K562 (cell line): ENCODE results near the gene ANXA3. TPM values are rescaled to one million over a fixed set of nuclear protein-coding genes. Genes with fewer than 3 reads are reported as not detected.

ENCODE experiments used
- BCLAF1 ChIP-seq, 2 experiments: fragments of 450-650 bp in 1 of 2; IDR thresholded peaks; 2 replicates each; pipeline ENCODE4 v1.6.1; 2011 to 2017; ENCODE audit warnings: low read depth in 2 of 2, antibody characterized with exemption in 1 of 2, borderline replicate concordance in 1 of 2, low read length in 1 of 2, mild to moderate bottlenecking in 1 of 2, mixed read lengths in 1 of 2; ENCODE audit not compliant: control insufficient read depth in 1 of 2
- CEBPB ChIP-seq: fragments of 450-650 bp; IDR thresholded peaks from 2 replicates; pipeline ENCODE4 v1.6.1; 2016; ENCODE audit warnings: missing genetic modification characterization, missing compliant biosample characterization
- GABPB2 ChIP-seq: fragments of 250-450 bp; sonication (Bioruptor Pico); conservative IDR thresholded peaks from 2 replicates; pipeline ENCODE4 v1.5.1; 2021; ENCODE audit warnings: mild to moderate bottlenecking
- HDAC2 ChIP-seq: fragments of 450-650 bp; IDR thresholded peaks from 2 replicates; pipeline ENCODE4 v1.6.1; 2016; ENCODE audit warnings: mild to moderate bottlenecking
- KDM4B ChIP-seq, 2 experiments: fragments of 450-650 bp in 1 of 2; sonication (generic) in 1 of 2; IDR thresholded peaks; 2 replicates each; pipeline ENCODE4 v1.6.1; 2016 to 2017; ENCODE audit warnings: borderline replicate concordance in 2 of 2, antibody characterized with exemption in 1 of 2, low read depth in 1 of 2, mild to moderate bottlenecking in 1 of 2
- MYBL2 ChIP-seq, 2 experiments: fragments of 450-650 bp in 1 of 2; sonication (generic) in 1 of 2; formaldehyde crosslinking in 1 of 2; IDR thresholded peaks; 2 replicates each; pipeline versions ENCODE4 v1.6.1 to v1.8.1; 2017 to 2022; ENCODE audit warnings: borderline replicate concordance in 1 of 2, inconsistent platforms in 1 of 2, low read depth in 1 of 2, mild to moderate bottlenecking in 1 of 2, missing genetic modification reagents in 1 of 2, moderate library complexity in 1 of 2
- NCOA6 ChIP-seq: fragments of 450-650 bp; IDR thresholded peaks from 2 replicates; pipeline ENCODE4 v1.6.1; 2017; ENCODE audit warnings: mild to moderate bottlenecking
- NR3C1 ChIP-seq: sonication (generic); formaldehyde crosslinking; IDR thresholded peaks from 2 replicates; pipeline ENCODE4 v1.8.1; 2022; ENCODE audit warnings: missing genetic modification reagents
- PREB ChIP-seq: sonication (generic); formaldehyde crosslinking; IDR thresholded peaks from 2 replicates; pipeline ENCODE4 v1.8.1; 2023; ENCODE audit warnings: mild to moderate bottlenecking, missing genetic modification reagents
- PYGO2 ChIP-seq: fragments of 450-650 bp; IDR thresholded peaks from 2 replicates; pipeline ENCODE4 v1.6.1; 2016; ENCODE audit warnings: mild to moderate bottlenecking, missing genetic modification characterization, moderate library complexity, missing compliant biosample characterization
- RBM34 ChIP-seq: fragments of 200-400 bp; formaldehyde crosslinking; IDR thresholded peaks from 2 replicates; pipeline ENCODE4 v1.6.1; 2018; ENCODE audit warnings: low read length, borderline replicate concordance; ENCODE audit not compliant: insufficient read depth
- RHOXF2B ChIP-seq: fragments of 250-450 bp; sonication (Bioruptor Pico); conservative IDR thresholded peaks from 2 replicates; pipeline ENCODE4 v1.5.1; 2021
- STAG1 ChIP-seq: sonication (generic); formaldehyde crosslinking; IDR thresholded peaks from 2 replicates; pipeline ENCODE4 v1.5.0; 2020; ENCODE audit warnings: missing genetic modification reagents, borderline replicate concordance
- TCF7L2 ChIP-seq: fragments of 150-350 bp; IDR thresholded peaks from 2 replicates; pipeline ENCODE4 v1.6.1; 2016; ENCODE audit warnings: low read depth, mild to moderate bottlenecking, low read length, moderate library complexity
- THRAP3 ChIP-seq: fragments of 450-650 bp; IDR thresholded peaks from 2 replicates; pipeline ENCODE4 v1.6.1; 2016; ENCODE audit warnings: mild to moderate bottlenecking, inconsistent platforms, borderline replicate concordance
- ZFPM2 ChIP-seq: fragments of 250-450 bp; sonication (Bioruptor Pico); IDR thresholded peaks from 2 replicates; pipeline ENCODE4 v1.5.1; 2022; ENCODE audit warnings: mild to moderate bottlenecking
- polyA plus RNA-seq, 8 experiments: library from polyadenylated mRNA; depleted of rRNA in 4 of 8; stranded (reverse) in 5 of 8; unstranded in 3 of 8; fragments of >200 nt; fragmentation: Nextera tagmentation in 2 of 8; fragmentation: Illumina TruSeq in 1 of 8; extraction: Ambion mirVana in 2 of 8; extraction: Trizol in 1 of 8; gene quantifications; 2 replicates each; pipeline versions ENCODE4 v1.2.1 to v1.2.3, GENCODE V29; 2011 to 2014; ENCODE audit warnings: inconsistent platforms in 1 of 8, missing spikeins in 1 of 8
- total RNA-seq, 7 experiments: library from RNA; depleted of rRNA in 6 of 7; stranded (reverse); fragments of >200 nt in 6 of 7; fragmentation: Illumina TruSeq in 2 of 7; extraction: Trizol in 2 of 7; gene quantifications; 2 replicates each; pipeline versions ENCODE4 v1.2.1 to v1.2.3, GENCODE V29; 2011 to 2021; ENCODE audit warnings: low replicate concordance in 1 of 7
- TF ChIP-seq, protein P1 (sequence below): fragments of 250-450 bp; sonication (Bioruptor Pico); IDR thresholded peaks from 2 replicates; pipeline ENCODE4 v1.8.0; 2021; ENCODE audit warnings: borderline replicate concordance, mild to moderate bottlenecking, moderate library complexity; ENCODE audit not compliant: poor library complexity, severe bottlenecking
- TF ChIP-seq, protein P2 (sequence below): fragments of 450-650 bp; formaldehyde crosslinking; IDR thresholded peaks from 2 replicates; pipeline ENCODE4 v1.4.0; 2022; ENCODE audit warnings: missing genetic modification characterization
- TF ChIP-seq, protein P3 (sequence below), 2 experiments: IDR thresholded peaks in 1 of 2; conservative IDR thresholded peaks in 1 of 2; 2 replicates each; pipeline ENCODE4 v1.6.1; 2016; ENCODE audit warnings: low read depth in 2 of 2, mild to moderate bottlenecking in 1 of 2, missing compliant biosample characterization in 1 of 2, missing genetic modification characterization in 1 of 2, moderate library complexity in 1 of 2

Gene ANXA3
- total and polyA plus RNA-seq, 9 of the 15 experiments (the other 6 are each of a cell fraction or from before 2014, with no cell fraction given), result 6.3 to 15.5 (median 9.8) TPM

DNA sequence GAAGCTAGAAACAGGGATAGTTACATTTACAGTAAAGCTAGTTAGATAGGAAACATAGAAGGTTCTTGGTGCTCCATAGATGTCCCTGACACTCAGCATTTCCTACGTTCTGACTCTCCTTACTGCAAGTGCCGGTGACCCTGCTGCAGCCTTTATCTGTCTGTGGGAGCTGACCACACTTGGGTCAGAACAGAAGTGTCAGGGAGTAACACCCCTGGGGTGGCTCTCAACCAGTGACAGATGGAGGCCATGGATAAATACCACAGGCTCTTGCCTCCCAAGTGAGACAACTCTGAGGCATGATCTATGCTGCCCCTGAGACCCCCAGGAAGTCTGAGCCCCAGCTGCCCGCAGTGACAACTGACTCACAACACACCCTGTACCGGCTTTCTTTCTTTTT, 69.8 kb downstream of the ANXA3 start (continued):
- TF ChIP-seq CEBPB (tag) (no peak), STAG1 (CRISPR knock-in tag) (no peak), RHOXF2B (no peak), NCOA6 (no peak), KDM4B (IDR thresholded peaks at IDR 0.05; ENCODE audit: borderline replicate concordance in 2 of 2, low read depth in 1 of 2) (no peak), NR3C1 (CRISPR knock-in tag) (no peak), PYGO2 (tag) (no peak), PREB (no peak), GABPB2 (CRISPR knock-in tag) (no peak), HDAC2 (peak; percentile 75; the same call in 1 of the 2 replicates), RBM34 (no peak), MYBL2 (IDR thresholded peaks at IDR 0.05; ENCODE audit: low read depth) (no peak), MYBL2 (CRISPR knock-in tag; IDR thresholded peaks at IDR 0.05; ENCODE audit: borderline replicate concordance) (no peak), THRAP3 (no peak), TCF7L2 (no peak), BCLAF1 (IDR thresholded peaks at IDR 0.05; ENCODE audit: borderline replicate concordance in 1 of 2, control insufficient read depth in 1 of 2, low read depth in 2 of 2, low read length in 1 of 2) (peak in 1 of 2 experiments; percentile 72; a peak in 1 of 4 replicates), ZFPM2 (CRISPR knock-in tag) (no peak)
- TF ChIP-seq, protein P1, sequence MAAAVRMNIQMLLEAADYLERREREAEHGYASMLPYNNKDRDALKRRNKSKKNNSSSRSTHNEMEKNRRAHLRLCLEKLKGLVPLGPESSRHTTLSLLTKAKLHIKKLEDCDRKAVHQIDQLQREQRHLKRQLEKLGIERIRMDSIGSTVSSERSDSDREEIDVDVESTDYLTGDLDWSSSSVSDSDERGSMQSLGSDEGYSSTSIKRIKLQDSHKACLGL, result no peak
- TF ChIP-seq, protein P2, sequence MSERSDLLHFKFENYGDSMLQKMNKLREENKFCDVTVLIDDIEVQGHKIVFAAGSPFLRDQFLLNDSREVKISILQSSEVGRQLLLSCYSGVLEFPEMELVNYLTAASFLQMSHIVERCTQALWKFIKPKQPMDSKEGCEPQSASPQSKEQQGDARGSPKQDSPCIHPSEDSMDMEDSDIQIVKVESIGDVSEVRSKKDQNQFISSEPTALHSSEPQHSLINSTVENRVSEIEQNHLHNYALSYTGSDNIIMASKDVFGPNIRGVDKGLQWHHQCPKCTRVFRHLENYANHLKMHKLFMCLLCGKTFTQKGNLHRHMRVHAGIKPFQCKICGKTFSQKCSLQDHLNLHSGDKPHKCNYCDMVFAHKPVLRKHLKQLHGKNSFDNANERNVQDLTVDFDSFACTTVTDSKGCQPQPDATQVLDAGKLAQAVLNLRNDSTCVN (CRISPR knock-in tag), result no peak
- TF ChIP-seq, protein P3, sequence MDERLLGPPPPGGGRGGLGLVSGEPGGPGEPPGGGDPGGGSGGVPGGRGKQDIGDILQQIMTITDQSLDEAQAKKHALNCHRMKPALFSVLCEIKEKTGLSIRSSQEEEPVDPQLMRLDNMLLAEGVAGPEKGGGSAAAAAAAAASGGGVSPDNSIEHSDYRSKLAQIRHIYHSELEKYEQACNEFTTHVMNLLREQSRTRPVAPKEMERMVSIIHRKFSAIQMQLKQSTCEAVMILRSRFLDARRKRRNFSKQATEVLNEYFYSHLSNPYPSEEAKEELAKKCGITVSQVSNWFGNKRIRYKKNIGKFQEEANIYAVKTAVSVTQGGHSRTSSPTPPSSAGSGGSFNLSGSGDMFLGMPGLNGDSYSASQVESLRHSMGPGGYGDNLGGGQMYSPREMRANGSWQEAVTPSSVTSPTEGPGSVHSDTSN (CRISPR knock-in tag; IDR thresholded peaks at IDR 0.05; ENCODE audit: low read depth), result no peak
- TF ChIP-seq, protein P3 (tag; conservative IDR thresholded peaks at IDR 0.05; ENCODE audit: low read depth), result no peak
